NT2/D1 (cell line): ENCODE results near the gene MYO5C.

ENCODE experiments used
- SUZ12 ChIP-seq: IDR thresholded peaks from 2 replicates; pipeline ENCODE4 v1.6.1; 2011; ENCODE audit not compliant: insufficient read length, insufficient read depth; ENCODE audit errors: extremely low read depth
- YY1 ChIP-seq: IDR thresholded peaks from 2 replicates; pipeline ENCODE4 v1.6.1; 2011; ENCODE audit not compliant: insufficient read length, insufficient read depth

DNA sequence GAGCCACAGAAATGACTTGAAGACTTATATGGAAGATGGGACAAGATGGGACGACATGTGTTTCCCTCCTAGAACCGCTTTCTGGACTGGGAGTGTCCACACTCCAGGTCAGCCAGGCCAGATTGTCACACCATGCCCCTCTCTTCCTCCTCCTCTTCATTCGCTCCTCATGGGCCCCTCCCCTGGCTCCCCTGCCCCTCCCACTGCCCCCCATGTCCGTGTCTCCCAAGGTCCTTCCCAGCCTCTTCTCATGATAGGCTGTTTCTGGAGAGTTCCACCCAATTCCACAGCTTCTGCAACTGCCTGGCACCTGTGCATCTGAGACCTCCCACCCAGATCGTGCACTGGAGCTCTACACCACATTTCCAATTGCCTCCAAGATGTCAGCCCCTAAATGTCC lies 6.6 kb downstream of the MYO5C start:
- no peak for TF ChIP-seq YY1
- TF ChIP-seq SUZ12 = no peak
